Measurements from ENCODE around the gene NELL1. TPM values are rescaled to one million over a fixed set of nuclear protein-coding genes. Genes with fewer than 3 reads are reported as not detected.

NELL1 gene
- total and polyA plus RNA-seq, 2 donors, result 1.4 to 4.3 TPM

GRCh38 chr11:21229224-21229623, 559.8 kb downstream of the NELL1 start:
- H3K4me1 ChIP-seq (ENCODE audit: control insufficient read depth in 2 of 2, insufficient read depth in 2 of 2, low read length in 2 of 2), result no peaks in the 10 kb centered on the region
- WGBS, result 95% methylated on average over 9 of the region's 9 CpGs
- no peak for DNase-seq (ENCODE audit: low read depth in 6 of 9, low spot score in 9 of 9)
- H3K4me3 ChIP-seq (ENCODE audit: low read length in 2 of 2), result no peak overlapping the region
- no peaks in the 10 kb centered on the region for H3K9me3 ChIP-seq (ENCODE audit: control insufficient read depth in 2 of 2, insufficient read depth in 1 of 2, low read length in 1 of 2)
- no peak overlapping the region for H3K27ac ChIP-seq (ENCODE audit: low read depth in 1 of 2, low read length in 1 of 2)
- no peaks in the 10 kb centered on the region for H3K36me3 ChIP-seq (ENCODE audit: control insufficient read depth in 2 of 2, insufficient read depth in 2 of 2, low read length in 1 of 2)
- no peaks in the 10 kb centered on the region for H3K27me3 ChIP-seq (ENCODE audit: control insufficient read depth in 2 of 2, insufficient read depth in 1 of 2, low read length in 1 of 2)

- Histone ChIP-seq H3K4me1 (ENCODE audit: control insufficient read depth in 2 of 2, insufficient read depth in 2 of 2, low read length in 2 of 2) (no peaks in the 10 kb centered on the region), H3K4me3 (ENCODE audit: low read length in 2 of 2) (no peak overlapping the region), H3K27ac (ENCODE audit: low read depth in 1 of 2, low read length in 1 of 2) (no peak overlapping the region), H3K36me3 (ENCODE audit: control insufficient read depth in 2 of 2, insufficient read depth in 2 of 2, low read length in 1 of 2) (no peaks in the 10 kb centered on the region), H3K9me3 (ENCODE audit: control insufficient read depth in 2 of 2, insufficient read depth in 1 of 2, low read length in 1 of 2) (no peaks in the 10 kb centered on the region), H3K27me3 (ENCODE audit: control insufficient read depth in 2 of 2, insufficient read depth in 1 of 2, low read length in 1 of 2) (no peaks in the 10 kb centered on the region)
- WGBS, result 26% methylated on average over 1 of the region's 1 CpG
- no peak for DNase-seq (ENCODE audit: low read depth in 6 of 9, low spot score in 9 of 9)
Measured at GRCh38 chr11:21250196-21250595, 580.8 kb downstream of the NELL1 start.

- DNase-seq (ENCODE audit: low read depth in 6 of 9, low spot score in 9 of 9), result no peak
- Histone ChIP-seq H3K4me3 (ENCODE audit: low read length in 2 of 2) (no peak overlapping the region), H3K27me3 (ENCODE audit: control insufficient read depth in 2 of 2, insufficient read depth in 1 of 2, low read length in 1 of 2) (no peaks in the 10 kb centered on the region), H3K4me1 (ENCODE audit: control insufficient read depth in 2 of 2, insufficient read depth in 2 of 2, low read length in 2 of 2) (no peaks in the 10 kb centered on the region), H3K36me3 (ENCODE audit: control insufficient read depth in 2 of 2, insufficient read depth in 2 of 2, low read length in 1 of 2) (no peaks in the 10 kb centered on the region), H3K27ac (ENCODE audit: low read depth in 1 of 2, low read length in 1 of 2) (no peak overlapping the region), H3K9me3 (ENCODE audit: control insufficient read depth in 2 of 2, insufficient read depth in 1 of 2, low read length in 1 of 2) (no peaks in the 10 kb centered on the region)
Measured at GRCh38 chr11:21254055-21254454, 584.7 kb downstream of the NELL1 start.

- DNase-seq (ENCODE audit: low read depth in 6 of 9, low spot score in 9 of 9), result no peak
- H3K4me3 ChIP-seq (ENCODE audit: low read length in 2 of 2), result no peak overlapping the region
- no peaks in the 10 kb centered on the region for H3K9me3 ChIP-seq (ENCODE audit: control insufficient read depth in 2 of 2, insufficient read depth in 1 of 2, low read length in 1 of 2)
- no peaks in the 10 kb centered on the region for H3K27me3 ChIP-seq (ENCODE audit: control insufficient read depth in 2 of 2, insufficient read depth in 1 of 2, low read length in 1 of 2)
- WGBS, result 77% methylated on average over 3 of the region's 3 CpGs
- no peak overlapping the region for H3K27ac ChIP-seq (ENCODE audit: low read depth in 1 of 2, low read length in 1 of 2)
- H3K36me3 ChIP-seq (ENCODE audit: control insufficient read depth in 2 of 2, insufficient read depth in 2 of 2, low read length in 1 of 2), result no peaks in the 10 kb centered on the region
- H3K4me1 ChIP-seq (ENCODE audit: control insufficient read depth in 2 of 2, insufficient read depth in 2 of 2, low read length in 2 of 2), result no peaks in the 10 kb centered on the region
Measured at GRCh38 chr11:21254790-21255189, 585.4 kb downstream of the NELL1 start.

- no peak for DNase-seq (ENCODE audit: low read depth in 6 of 9, low spot score in 9 of 9)
- H3K36me3 ChIP-seq (ENCODE audit: control insufficient read depth in 2 of 2, insufficient read depth in 2 of 2, low read length in 1 of 2), result no peaks in the 10 kb centered on the region
- H3K4me1 ChIP-seq (ENCODE audit: control insufficient read depth in 2 of 2, insufficient read depth in 2 of 2, low read length in 2 of 2), result no peaks in the 10 kb centered on the region
- H3K4me3 ChIP-seq (ENCODE audit: low read length in 2 of 2), result no peak overlapping the region
- no peak overlapping the region for H3K27ac ChIP-seq (ENCODE audit: low read depth in 1 of 2, low read length in 1 of 2)
- H3K27me3 ChIP-seq (ENCODE audit: control insufficient read depth in 2 of 2, insufficient read depth in 1 of 2, low read length in 1 of 2), result no peaks in the 10 kb centered on the region
- no peaks in the 10 kb centered on the region for H3K9me3 ChIP-seq (ENCODE audit: control insufficient read depth in 2 of 2, insufficient read depth in 1 of 2, low read length in 1 of 2)
Measured at GRCh38 chr11:21257461-21257860, 588.1 kb downstream of the NELL1 start.

GRCh38 chr11:21258414-21258813, 589.0 kb downstream of the NELL1 start:
- WGBS, result 82% methylated on average over 2 of the region's 2 CpGs
- no peak overlapping the region for H3K27ac ChIP-seq (ENCODE audit: low read depth in 1 of 2, low read length in 1 of 2)
- no peaks in the 10 kb centered on the region for H3K9me3 ChIP-seq (ENCODE audit: control insufficient read depth in 2 of 2, insufficient read depth in 1 of 2, low read length in 1 of 2)
- H3K36me3 ChIP-seq (ENCODE audit: control insufficient read depth in 2 of 2, insufficient read depth in 2 of 2, low read length in 1 of 2), result no peaks in the 10 kb centered on the region
- DNase-seq (ENCODE audit: low read depth in 6 of 9, low spot score in 9 of 9), result no peak
- no peaks in the 10 kb centered on the region for H3K4me1 ChIP-seq (ENCODE audit: control insufficient read depth in 2 of 2, insufficient read depth in 2 of 2, low read length in 2 of 2)
- H3K27me3 ChIP-seq (ENCODE audit: control insufficient read depth in 2 of 2, insufficient read depth in 1 of 2, low read length in 1 of 2), result no peaks in the 10 kb centered on the region
- no peak overlapping the region for H3K4me3 ChIP-seq (ENCODE audit: low read length in 2 of 2)

- no peak overlapping the region for H3K27ac ChIP-seq (ENCODE audit: low read depth in 1 of 2, low read length in 1 of 2)
Measured at GRCh38 chr11:21260101-21260500, 590.7 kb downstream of the NELL1 start.

GRCh38 chr11:21262992-21263391, 593.6 kb downstream of the NELL1 start:
- no peak overlapping the region for H3K4me3 ChIP-seq (ENCODE audit: low read length in 2 of 2)
- no peaks in the 10 kb centered on the region for H3K27me3 ChIP-seq (ENCODE audit: control insufficient read depth in 2 of 2, insufficient read depth in 1 of 2, low read length in 1 of 2)
- H3K27ac ChIP-seq (ENCODE audit: low read depth in 1 of 2, low read length in 1 of 2), result no peak overlapping the region
- DNase-seq (ENCODE audit: low read depth in 6 of 9, low spot score in 9 of 9), result no peak
- H3K36me3 ChIP-seq (ENCODE audit: control insufficient read depth in 2 of 2, insufficient read depth in 2 of 2, low read length in 1 of 2), result no peaks in the 10 kb centered on the region
- H3K9me3 ChIP-seq (ENCODE audit: control insufficient read depth in 2 of 2, insufficient read depth in 1 of 2, low read length in 1 of 2), result no peaks in the 10 kb centered on the region
- WGBS, result 85% methylated on average over 4 of the region's 4 CpGs
- H3K4me1 ChIP-seq (ENCODE audit: control insufficient read depth in 2 of 2, insufficient read depth in 2 of 2, low read length in 2 of 2), result no peaks in the 10 kb centered on the region

More at GRCh38 chr11:21260101-21260500, 590.7 kb downstream of the NELL1 start:
- H3K9me3 ChIP-seq (ENCODE audit: control insufficient read depth in 2 of 2, insufficient read depth in 1 of 2, low read length in 1 of 2), result no peaks in the 10 kb centered on the region
- no peak overlapping the region for H3K4me3 ChIP-seq (ENCODE audit: low read length in 2 of 2)
- no peaks in the 10 kb centered on the region for H3K4me1 ChIP-seq (ENCODE audit: control insufficient read depth in 2 of 2, insufficient read depth in 2 of 2, low read length in 2 of 2)
- no peaks in the 10 kb centered on the region for H3K27me3 ChIP-seq (ENCODE audit: control insufficient read depth in 2 of 2, insufficient read depth in 1 of 2, low read length in 1 of 2)
- DNase-seq (ENCODE audit: low read depth in 6 of 9, low spot score in 9 of 9), result no peak
- H3K36me3 ChIP-seq (ENCODE audit: control insufficient read depth in 2 of 2, insufficient read depth in 2 of 2, low read length in 1 of 2), result no peaks in the 10 kb centered on the region

- no peak for DNase-seq (ENCODE audit: low read depth in 6 of 9, low spot score in 9 of 9)
- no peaks in the 10 kb centered on the region for H3K4me1 ChIP-seq (ENCODE audit: control insufficient read depth in 2 of 2, insufficient read depth in 2 of 2, low read length in 2 of 2)
- no peaks in the 10 kb centered on the region for H3K9me3 ChIP-seq (ENCODE audit: control insufficient read depth in 2 of 2, insufficient read depth in 1 of 2, low read length in 1 of 2)
- H3K4me3 ChIP-seq (ENCODE audit: low read length in 2 of 2), result no peak overlapping the region
- H3K27ac ChIP-seq (ENCODE audit: low read depth in 1 of 2, low read length in 1 of 2), result no peak overlapping the region
- WGBS, result 90% methylated on average over 1 of the region's 1 CpG
- H3K36me3 ChIP-seq (ENCODE audit: control insufficient read depth in 2 of 2, insufficient read depth in 2 of 2, low read length in 1 of 2), result no peaks in the 10 kb centered on the region
- H3K27me3 ChIP-seq (ENCODE audit: control insufficient read depth in 2 of 2, insufficient read depth in 1 of 2, low read length in 1 of 2), result no peaks in the 10 kb centered on the region
Measured at GRCh38 chr11:21264125-21264524, 594.7 kb downstream of the NELL1 start.

GRCh38 chr11:21268036-21268435, 598.6 kb downstream of the NELL1 start:
- Histone ChIP-seq H3K4me3 (ENCODE audit: low read length in 2 of 2) (no peak overlapping the region), H3K27me3 (ENCODE audit: control insufficient read depth in 2 of 2, insufficient read depth in 1 of 2, low read length in 1 of 2) (no peaks in the 10 kb centered on the region), H3K27ac (ENCODE audit: low read depth in 1 of 2, low read length in 1 of 2) (no peak overlapping the region), H3K36me3 (ENCODE audit: control insufficient read depth in 2 of 2, insufficient read depth in 2 of 2, low read length in 1 of 2) (no peaks in the 10 kb centered on the region), H3K9me3 (ENCODE audit: control insufficient read depth in 2 of 2, insufficient read depth in 1 of 2, low read length in 1 of 2) (no peaks in the 10 kb centered on the region), H3K4me1 (ENCODE audit: control insufficient read depth in 2 of 2, insufficient read depth in 2 of 2, low read length in 2 of 2) (no peaks in the 10 kb centered on the region)
- WGBS, result 72% methylated on average over 2 of the region's 2 CpGs
- DNase-seq (ENCODE audit: low read depth in 6 of 9, low spot score in 9 of 9), result no peak
